HG02763 (cell line): ENCODE data around the gene SGIP1.

Experiments used
- ATAC-seq: cut with Tn5 transposase; IDR thresholded peaks from one replicate; pipeline ENCODE4 v1.9.1; 2021; ENCODE audit warnings: mild to moderate bottlenecking, moderate library complexity; ENCODE audit not compliant: unreplicated experiment

SGIP1 gene, protein sequence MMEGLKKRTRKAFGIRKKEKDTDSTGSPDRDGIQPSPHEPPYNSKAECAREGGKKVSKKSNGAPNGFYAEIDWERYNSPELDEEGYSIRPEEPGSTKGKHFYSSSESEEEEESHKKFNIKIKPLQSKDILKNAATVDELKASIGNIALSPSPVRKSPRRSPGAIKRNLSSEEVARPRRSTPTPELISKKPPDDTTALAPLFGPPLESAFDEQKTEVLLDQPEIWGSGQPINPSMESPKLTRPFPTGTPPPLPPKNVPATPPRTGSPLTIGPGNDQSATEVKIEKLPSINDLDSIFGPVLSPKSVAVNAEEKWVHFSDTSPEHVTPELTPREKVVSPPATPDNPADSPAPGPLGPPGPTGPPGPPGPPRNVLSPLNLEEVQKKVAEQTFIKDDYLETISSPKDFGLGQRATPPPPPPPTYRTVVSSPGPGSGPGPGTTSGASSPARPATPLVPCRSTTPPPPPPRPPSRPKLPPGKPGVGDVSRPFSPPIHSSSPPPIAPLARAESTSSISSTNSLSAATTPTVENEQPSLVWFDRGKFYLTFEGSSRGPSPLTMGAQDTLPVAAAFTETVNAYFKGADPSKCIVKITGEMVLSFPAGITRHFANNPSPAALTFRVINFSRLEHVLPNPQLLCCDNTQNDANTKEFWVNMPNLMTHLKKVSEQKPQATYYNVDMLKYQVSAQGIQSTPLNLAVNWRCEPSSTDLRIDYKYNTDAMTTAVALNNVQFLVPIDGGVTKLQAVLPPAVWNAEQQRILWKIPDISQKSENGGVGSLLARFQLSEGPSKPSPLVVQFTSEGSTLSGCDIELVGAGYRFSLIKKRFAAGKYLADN

DNA sequence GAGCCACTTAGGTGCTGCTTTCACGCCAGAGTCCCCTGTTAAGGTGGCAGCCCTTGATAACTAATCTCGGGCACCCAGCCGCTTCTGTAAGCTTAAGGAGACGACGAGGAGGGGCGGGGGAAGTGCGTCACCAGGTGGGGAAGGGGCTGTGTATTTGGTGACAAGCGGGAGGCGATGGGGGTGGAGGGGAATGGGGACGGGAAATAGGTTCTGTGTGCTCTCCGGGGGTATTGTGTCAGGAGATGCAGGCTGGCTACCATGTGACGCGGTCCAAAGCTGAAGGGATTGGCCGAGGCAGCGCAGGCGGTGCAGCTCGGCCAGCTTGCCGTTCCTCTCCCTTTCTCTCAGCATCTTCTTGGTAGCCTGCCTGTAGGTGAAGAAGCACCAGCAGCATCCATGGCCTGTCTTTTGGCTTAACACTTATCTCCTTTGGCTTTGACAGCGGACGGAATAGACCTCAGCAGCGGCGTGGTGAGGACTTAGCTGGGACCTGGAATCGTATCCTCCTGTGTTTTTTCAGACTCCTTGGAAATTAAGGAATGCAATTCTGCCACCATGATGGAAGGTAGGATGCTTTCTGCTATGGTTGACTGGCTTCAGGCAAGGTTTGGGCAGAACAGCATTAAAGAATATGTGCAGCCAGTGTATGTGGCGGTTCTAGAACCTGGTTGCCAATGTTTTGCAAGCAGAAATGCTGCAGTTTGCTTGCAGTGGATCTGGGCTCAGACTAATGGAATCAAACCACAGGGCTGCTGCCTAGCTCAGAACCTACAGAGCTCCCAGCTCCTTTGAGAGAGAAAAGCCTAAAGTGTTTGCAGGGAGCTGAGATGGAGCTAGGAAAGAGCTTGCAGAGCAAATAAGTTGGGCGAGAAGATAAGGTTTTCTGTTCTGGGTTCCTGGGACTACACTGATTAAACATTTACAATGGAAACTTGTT lies at the start of gene SGIP1:
SGIP1 (plus strand) TSS at position 350 of the 937 bp plus-strand sequence; CDS start at position 556, 206 bp downstream.
- ATAC-seq = no peak

DNA sequence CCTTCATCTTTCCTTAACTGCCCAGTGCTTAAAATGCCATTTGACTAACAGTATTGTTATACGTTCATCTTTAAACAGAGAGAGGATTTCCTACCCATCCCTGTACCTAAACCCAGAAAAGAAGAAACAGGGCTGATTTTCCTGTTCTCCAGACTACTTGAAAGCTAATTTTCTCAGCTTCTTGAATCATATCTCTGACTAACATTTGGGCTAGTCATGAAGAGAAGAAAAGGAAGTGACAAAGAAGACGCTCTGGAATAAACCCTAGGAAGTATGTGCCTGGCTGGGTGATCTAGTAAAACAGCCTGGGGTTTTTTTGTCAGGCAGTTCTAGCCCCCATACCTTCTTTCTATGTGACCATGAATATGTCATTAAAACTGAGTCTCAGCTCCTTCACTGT lies 44.8 kb upstream of the SGIP1 start:
- ATAC-seq = no peak

DNA sequence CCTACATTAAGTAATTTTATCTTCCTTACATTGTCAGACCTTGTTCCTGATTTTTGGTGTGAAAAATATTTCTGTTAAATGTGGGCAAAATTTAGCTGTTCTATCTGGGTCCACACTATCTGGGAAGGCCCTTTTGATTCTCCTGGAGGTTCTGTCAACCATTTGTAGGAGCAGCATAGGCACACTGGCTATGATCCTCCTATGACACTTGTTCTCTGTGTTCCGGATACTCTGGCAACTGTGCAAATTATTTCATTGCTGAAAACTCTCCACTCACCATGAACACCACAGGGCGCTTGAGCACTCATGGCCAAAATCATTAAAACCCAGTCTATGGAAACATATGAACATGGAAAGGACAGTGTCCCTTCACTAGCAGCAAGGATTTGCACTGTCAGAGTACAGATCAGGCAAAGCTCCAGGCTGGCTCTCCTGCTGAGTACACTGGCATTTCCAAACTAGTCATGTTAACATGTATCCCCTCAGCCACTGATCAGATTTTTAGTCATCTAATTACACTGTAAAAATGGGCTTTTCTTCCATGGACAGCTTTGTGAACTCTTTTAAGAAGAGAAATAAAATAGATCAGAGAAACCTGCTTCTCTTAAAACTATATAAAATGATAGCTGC lies 43.9 kb upstream of the SGIP1 start:
- ATAC-seq = no peak

DNA sequence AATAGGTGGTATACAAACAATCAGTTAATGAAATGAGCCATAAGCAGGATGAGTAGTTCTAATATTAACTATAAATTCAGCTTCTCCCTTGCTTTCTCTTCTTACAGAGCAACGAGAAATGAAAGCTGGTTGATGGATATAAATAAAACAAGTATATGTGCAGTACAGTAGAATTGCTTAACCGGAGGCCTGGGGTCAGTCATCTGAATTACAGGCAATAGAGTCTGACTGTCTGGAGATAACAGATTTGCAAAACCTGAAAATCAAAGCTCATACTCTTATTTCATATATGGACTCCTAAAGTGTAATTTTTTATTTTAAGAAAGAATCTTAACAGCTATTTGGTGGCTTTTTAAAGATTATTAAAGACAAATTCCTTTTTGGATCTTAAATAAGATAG lies 43.1 kb upstream of the SGIP1 start:
- ATAC-seq = no peak

DNA sequence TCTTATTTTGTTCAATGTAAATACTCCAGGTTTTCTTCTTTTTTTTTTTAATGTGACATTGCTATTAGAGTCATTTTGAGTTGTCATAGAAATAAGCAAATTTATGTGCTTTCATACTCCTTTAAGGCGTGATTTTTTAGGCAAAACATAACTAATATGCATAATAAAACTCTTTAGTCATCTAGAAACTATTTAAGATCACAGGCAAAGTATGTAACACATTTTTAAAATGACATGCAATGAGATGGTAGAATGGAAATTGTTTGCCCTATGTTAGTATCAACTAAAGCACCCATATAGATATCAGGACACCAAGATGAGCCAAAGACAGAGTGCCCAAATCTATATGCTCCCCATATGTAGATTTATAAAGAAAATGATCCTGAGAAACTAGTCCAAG lies 41.5 kb upstream of the SGIP1 start:
- ATAC-seq = no peak

DNA sequence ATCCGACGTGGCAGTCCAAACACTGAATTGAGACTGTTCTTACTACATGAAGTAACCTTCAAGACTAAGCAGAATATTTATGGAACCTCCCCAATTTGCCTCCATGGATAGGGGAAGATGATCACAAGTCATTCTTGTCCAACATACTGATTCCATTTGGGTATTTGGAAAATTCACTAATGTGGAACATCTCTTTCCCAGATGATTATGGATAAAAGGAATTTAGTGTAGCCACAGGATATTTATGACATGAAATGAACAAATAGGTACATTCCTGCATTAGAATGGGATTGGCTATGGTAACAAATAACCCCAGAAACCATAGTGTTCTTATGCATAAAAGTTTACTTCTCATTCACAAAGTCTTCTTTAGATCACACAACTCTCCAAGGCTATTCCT lies 40.2 kb upstream of the SGIP1 start:
- ATAC-seq = no peak

DNA sequence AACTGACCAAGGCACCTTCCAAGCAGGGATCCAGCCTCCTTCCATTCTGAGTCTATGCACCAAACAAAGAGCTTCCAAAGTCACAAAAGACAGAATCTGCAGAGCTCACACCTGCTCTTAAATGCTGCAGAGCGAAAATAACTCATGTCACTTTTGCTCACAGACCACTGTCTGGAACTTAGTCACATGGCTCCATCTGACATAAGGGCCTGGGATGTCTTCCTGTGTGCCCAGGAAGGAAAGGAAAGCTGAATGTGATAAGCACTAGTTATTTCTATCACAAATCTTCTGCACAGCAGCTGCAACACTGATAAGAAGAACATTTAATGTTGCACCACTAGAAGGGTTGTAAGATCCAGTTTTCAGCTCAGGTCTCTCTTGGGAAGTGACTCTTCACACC lies 39.5 kb upstream of the SGIP1 start:
- no peak for ATAC-seq

DNA sequence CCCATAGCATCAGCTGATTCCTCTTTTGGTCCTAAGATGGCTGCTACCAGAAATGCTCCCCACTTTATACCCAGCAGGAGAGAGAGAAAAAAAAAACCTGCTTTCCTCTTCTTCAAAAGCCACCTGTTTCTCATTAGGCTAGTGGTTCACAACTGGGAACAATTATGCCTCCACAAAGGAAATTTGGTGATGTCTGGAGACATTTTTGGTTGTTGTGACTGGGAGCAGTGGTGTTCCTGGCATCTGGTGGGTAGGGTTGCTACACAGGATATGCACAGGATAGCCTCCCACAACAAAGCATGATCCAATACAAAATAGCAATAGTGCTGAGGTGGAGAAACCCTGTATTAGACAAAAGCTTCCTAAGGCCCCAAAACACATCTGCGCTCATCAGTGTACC lies 38.5 kb upstream of the SGIP1 start:
- no peak for ATAC-seq

DNA sequence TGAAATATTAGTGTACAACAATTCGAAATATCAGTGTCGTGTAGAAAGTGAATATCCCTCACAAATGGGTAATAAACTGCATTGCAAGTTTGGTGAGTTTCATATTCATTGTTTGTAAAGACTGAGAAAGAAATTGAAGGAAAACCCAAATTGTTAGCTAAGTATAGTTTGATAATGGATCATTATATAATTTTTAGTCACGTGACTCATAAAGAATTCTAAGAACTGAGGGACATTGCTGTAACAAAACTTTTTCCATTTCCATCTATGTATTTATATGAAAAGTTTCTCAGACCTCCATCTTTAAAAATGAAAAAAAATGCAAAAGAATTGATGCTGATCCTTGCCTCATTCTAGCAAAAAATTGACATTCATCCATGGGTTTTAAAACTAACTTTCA lies 36.0 kb upstream of the SGIP1 start:
- ATAC-seq = no peak

DNA sequence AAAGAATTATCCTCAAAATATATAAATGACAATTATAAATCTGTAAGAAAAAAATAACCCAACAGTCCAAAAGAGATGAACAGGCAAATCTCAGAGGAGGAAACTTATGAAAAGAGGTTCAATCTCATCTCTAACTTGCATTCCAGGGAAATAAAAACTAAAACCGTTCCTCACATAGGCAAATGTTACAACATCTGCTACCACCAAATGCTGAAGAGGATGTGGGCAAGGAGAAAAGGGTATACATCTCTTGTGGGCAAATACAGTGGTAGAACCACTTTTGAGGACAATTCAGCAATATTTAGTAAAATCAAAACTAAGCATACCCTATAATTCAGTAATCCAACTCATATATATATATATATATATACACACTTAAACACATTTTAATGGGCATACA lies 33.7 kb upstream of the SGIP1 start:
- ATAC-seq = no peak

DNA sequence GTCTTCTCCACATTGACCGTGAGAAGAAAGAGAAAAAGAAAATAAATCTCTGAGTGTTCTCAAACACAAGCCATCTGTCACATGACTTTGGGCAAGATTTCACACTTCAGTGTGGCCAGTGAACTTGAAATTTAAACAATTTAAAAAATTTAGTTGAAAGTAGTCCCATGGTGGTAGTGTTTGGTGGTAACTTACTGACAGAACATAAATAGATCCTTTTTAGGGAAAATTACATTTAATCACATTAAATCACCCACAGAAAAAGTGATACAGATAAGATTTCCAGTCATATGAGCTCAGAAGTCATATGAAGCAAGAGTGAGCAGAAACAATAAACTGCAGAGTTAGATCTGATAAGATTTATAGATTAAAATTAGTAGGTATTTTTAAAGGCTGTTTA lies 31.9 kb upstream of the SGIP1 start:
- ATAC-seq = no peak

DNA sequence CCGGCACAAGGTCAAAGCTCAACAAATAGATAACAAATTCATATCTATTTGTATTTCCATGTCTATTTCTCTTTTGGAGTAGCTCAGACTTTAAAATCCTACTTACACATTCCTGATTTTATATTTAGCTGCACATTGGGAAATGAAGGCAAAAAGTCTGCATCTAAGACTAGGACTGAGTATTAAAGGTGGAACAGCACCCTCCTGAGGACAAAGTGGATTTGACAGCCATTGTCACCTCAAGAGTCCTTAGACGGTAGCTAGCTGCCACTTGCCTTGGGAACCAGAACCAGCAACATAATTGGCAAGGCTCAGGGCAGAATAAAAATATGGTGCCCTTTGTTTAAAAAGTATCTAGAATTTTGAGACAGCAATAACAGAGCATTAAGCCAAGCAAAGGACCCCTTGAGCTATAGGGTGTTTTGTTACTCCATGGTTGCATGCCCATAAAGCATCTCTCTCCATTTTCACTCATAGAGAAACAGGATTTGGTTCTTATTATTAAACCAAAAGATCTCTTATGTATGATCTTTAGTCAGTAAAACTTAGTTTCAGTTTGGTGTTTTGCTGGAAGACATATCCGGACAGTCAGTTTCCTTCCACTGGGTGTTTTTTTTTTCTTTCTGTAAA lies 30.0 kb upstream of the SGIP1 start:
- peak; percentile 77 for ATAC-seq

DNA sequence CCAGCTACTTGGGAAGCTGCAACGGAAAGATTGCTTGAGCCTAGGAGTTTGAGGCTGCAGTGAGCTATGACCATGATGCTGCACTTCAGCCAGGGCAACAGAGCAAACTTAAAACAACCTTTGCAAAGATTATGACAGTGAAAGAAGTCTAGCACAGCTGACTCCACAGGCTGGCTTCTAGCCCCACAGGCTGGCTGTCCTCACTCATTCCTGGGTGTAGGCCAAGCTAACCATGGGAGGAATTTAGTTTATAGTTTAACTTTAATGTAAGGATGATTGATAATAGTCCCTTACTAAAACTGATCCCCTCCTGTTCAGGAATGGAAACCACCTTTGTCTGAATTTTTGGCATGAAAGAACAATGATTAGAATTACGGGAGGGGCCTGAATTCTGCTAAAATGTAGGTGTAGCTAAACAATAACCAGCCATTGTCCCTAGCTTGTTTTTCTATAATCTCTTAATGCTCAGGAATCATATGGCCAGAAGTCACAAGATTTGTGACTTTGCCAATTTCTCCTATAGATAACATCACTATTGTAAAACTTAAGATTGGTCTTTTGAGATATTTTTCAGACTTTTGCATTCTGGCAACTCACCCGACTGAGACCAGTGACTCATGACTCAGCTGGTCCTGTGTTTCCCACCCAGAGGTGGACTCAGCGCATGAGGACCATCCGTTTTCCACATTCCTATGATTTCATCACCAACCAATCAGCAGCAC lies 28.1 kb upstream of the SGIP1 start:
- no peak for ATAC-seq

DNA sequence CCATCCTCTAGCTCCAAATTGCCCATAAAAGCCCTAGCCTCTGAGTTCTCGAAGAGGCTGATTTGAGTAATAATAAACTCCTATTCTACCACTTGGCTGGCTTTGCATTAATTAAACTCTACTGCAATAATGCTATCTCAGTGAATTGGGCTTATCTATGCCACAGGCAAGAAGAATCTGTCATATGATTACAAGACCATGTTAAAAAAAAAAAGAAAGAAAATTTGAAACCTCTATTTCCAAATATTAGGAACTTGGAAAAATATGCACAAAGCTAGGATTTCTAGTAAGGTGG lies 27.6 kb upstream of the SGIP1 start:
- ATAC-seq = no peak

DNA sequence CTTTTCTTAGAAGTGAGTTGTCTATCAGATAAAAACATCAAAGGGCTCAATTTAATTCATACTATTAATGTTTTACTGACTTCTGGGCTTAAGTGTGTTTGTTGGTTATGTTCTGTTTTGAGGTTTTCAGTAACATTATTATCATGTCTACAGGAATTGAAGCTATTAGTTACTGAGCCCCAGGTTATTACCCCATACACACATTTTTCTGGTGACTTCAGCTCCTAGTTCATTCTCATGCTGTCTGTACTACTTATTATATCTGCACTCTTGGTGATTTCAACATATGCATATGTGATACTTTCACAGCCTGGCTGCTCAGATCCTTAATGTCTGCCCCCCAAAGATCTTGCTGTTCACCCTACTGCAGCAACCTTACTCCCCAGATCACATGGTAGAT lies 27.0 kb upstream of the SGIP1 start:
- ATAC-seq = no peak

DNA sequence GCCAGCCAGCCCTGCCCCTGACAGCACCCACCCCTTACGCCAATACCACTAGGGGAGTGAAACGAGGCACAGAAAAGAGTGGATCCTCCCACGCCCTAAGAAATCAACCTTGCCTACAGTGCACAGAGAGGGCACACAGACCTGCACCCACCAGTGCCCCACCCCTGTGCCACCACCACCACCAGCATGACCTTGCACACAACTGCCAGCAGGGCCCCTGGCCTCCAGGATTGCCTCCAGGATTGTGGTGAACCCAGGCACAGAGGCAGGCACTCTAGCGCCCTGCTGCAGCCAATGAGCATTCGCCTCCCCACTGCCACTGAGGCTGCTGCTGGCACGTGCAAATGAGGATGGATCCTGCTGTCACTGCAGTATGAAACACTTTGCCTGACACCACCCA lies 23.5 kb upstream of the SGIP1 start:
- no peak for ATAC-seq

DNA sequence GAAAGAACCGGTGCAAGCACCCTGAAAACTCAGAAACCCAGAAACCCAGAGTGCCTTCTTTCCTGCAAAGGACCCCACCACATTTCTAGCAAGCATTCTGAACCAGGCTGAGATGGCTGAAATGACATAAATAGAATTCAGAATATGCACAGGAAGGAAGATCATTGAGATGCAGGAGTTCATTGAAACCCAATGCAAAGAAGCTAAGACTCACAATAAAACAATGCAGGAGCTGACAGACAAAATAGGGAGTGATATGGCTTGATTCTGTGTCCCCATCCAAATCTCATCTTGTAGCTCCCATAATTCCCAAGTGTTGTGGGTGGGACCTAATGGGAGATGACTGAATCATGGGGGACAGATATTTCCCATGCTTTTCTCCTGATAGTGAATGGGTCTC lies 22.8 kb upstream of the SGIP1 start:
- no peak for ATAC-seq

DNA sequence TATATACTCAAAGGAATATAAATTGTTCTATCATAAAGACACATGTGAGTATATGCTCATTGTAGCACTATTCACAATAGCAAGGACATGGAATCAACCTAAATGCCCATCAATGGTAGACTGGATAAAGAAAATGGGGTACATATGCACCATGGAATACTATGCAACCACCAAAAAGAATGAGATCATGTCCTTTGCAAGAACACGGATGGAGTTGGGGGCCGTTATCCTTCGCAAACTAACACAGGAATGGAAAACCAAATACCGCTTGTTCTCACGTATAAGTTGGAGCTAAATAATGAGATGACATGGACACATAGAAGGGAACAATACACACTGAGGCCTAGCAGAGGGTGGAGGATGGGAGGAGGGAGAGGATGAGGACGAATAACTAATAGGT lies 16.0 kb upstream of the SGIP1 start:
- no peak for ATAC-seq

DNA sequence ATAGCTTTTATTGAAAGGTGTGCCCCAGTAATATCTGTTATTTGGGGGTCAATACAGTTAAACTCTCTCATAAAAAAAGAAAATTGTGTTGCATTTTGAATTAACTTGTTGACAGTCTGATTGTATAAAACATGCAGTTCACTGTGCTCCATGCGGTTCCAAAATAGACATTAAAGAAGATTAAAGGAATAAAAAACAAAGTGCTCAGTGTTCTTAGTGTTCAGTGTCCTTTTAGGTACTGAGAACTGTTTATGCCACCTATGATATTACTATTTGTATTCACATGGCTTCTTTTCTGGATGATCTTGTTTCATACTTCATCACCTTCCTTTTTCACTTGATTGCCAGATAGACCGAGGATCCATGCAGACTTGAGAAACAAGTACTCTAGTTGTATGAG lies 15.3 kb upstream of the SGIP1 start:
- ATAC-seq = no peak

DNA sequence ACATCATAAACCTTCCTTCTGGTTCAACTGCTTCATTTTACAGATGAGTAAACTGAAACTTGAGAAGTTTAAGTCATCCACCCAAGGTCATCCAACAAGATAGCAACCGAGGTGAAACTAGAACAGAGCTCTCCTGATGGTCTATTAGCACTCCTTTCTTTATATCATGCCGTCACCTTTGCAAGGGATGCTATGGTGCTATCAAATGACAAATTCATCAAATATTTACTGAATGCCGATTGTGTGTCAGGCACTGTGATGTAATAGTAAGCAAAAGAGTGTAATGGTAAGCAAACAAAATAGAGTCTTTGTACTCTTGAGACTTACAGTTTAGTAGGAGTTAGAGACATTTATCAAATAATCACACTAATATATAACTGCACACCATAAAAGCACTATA lies 14.0 kb upstream of the SGIP1 start:
- no peak for ATAC-seq
